Astrocyte (in vitro differentiated cells and primary cell): ENCODE measurements around the gene DIAPH2. TPM values are rescaled to one million over a fixed set of nuclear protein-coding genes. Genes with fewer than 3 reads are reported as not detected.

Experiments
- DNase-seq: peaks from one replicate; pipeline ENCODE4 v3.0.0-alpha.2; 2010; ENCODE audit warnings: low read depth
- FAIRE-seq: peaks from 2 replicates; lab custom pipeline; 2011; peaks lifted over from hg19 to GRCh38; lab: Jason Lieb, UNC
- H2AFZ ChIP-seq: 2 replicates; pipeline ENCODE4 v1.6.0; 2012; ENCODE audit warnings: low read depth, low read length, inconsistent platforms
- H3K27ac ChIP-seq: 2 replicates; pipeline ENCODE4 v1.5.1; 2011; ENCODE audit warnings: low read depth, low read length, inconsistent platforms
- H3K27me3 ChIP-seq: 2 replicates; pipeline ENCODE4 v1.6.0; 2011; ENCODE audit warnings: low read length, inconsistent platforms; ENCODE audit not compliant: insufficient read depth
- H3K36me3 ChIP-seq: 2 replicates; pipeline ENCODE4 v1.5.1; 2011; ENCODE audit warnings: low read length, inconsistent platforms; ENCODE audit not compliant: insufficient read depth
- H3K4me1 ChIP-seq: 2 replicates; pipeline ENCODE4 v1.5.1; 2011; ENCODE audit warnings: low read length, inconsistent platforms; ENCODE audit not compliant: insufficient read depth
- H3K4me2 ChIP-seq: 2 replicates; pipeline ENCODE4 v1.6.0; 2012; ENCODE audit warnings: low read length, inconsistent platforms
- H3K4me3 ChIP-seq: 2 replicates; pipeline ENCODE4 v1.5.1; 2011; ENCODE audit warnings: low read depth, mild to moderate bottlenecking, low read length, inconsistent platforms; ENCODE audit not compliant: insufficient read depth
- H3K79me2 ChIP-seq: 2 replicates; pipeline ENCODE4 v1.6.0; 2012; ENCODE audit warnings: mild to moderate bottlenecking, low read length, inconsistent platforms; ENCODE audit not compliant: insufficient read depth
- H3K9ac ChIP-seq: 2 replicates; pipeline ENCODE4 v1.6.0; 2012; ENCODE audit warnings: mild to moderate bottlenecking, low read length, inconsistent platforms
- H3K9me3 ChIP-seq: 2 replicates; pipeline ENCODE4 v1.5.1; 2012; ENCODE audit warnings: low read depth, mild to moderate bottlenecking, low read length, inconsistent platforms; ENCODE audit not compliant: insufficient read depth
- H4K20me1 ChIP-seq: 2 replicates; pipeline ENCODE4 v1.6.0; 2012; ENCODE audit warnings: low read length, inconsistent platforms; ENCODE audit not compliant: insufficient read depth
- H3K27ac Mint-ChIP-seq: one replicate; pipeline ENCODE4 v1.8.0; 2021; ENCODE audit warnings: mild to moderate bottlenecking, mixed read lengths; ENCODE audit not compliant: unreplicated experiment
- H3K27me3 Mint-ChIP-seq: one replicate; pipeline ENCODE4 v1.8.0; 2021; ENCODE audit warnings: low read depth, mixed read lengths; ENCODE audit not compliant: unreplicated experiment
- H3K36me3 Mint-ChIP-seq: one replicate; pipeline ENCODE4 v1.8.0; 2021; ENCODE audit warnings: low read depth, mixed read lengths; ENCODE audit not compliant: unreplicated experiment
- H3K4me1 Mint-ChIP-seq: one replicate; pipeline ENCODE4 v1.8.0; 2021; ENCODE audit warnings: low read depth, mixed read lengths; ENCODE audit not compliant: unreplicated experiment
- H3K4me3 Mint-ChIP-seq: one replicate; pipeline ENCODE4 v1.8.0; 2021; ENCODE audit warnings: mild to moderate bottlenecking, moderate library complexity, mixed read lengths; ENCODE audit not compliant: unreplicated experiment
- H3K9me3 Mint-ChIP-seq: one replicate; pipeline ENCODE4 v1.8.0; 2021; ENCODE audit warnings: mild to moderate bottlenecking, mixed read lengths; ENCODE audit not compliant: unreplicated experiment
- CTCF ChIP-seq: IDR thresholded peaks from 2 replicates; pipeline ENCODE4 v1.5.1; 2011; ENCODE audit warnings: low read depth, mild to moderate bottlenecking, inconsistent platforms, low read length, moderate library complexity; ENCODE audit not compliant: insufficient read depth
- EZH2 ChIP-seq: IDR thresholded peaks from 2 replicates; pipeline ENCODE4 v1.6.1; 2012; ENCODE audit warnings: mild to moderate bottlenecking, low read length, inconsistent platforms; ENCODE audit not compliant: insufficient read depth
- total RNA-seq: library from RNA; stranded (reverse); gene quantifications from 2 replicates; pipeline ENCODE4 v1.2.1, GENCODE V29; 2021

Gene DIAPH2
- total RNA-seq, 1 donor from 2014 or later, result 9.8 TPM

DNA sequence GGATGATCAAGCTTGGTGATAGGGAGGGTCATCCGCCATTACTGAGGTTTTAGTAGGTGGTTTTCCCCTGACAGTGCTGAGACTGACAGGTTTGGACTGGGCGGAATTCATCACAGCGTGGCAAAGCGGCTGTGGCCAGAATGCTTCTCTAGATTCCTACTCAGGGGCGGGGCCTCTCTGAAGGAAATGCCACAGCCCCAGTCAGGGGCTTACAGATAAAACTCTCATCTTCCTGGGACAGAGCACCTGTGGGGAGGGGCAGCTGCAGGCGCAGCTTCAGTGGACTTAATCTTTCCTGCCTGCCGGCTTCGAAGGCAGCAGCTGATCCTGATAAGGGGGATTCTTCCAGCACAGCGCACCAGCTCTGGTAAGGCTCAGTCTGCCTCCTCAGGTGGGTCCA, 515.8 kb downstream of the DIAPH2 start:
- H3K27me3 Mint-ChIP-seq, result no peaks in the 10 kb centered on the region
- Histone ChIP-seq H3K36me3 (no peaks in the 10 kb centered on the region), H3K4me2 (no peak overlapping the region), H2AFZ (no peak overlapping the region), H3K9ac (no peak overlapping the region), H4K20me1 (no peaks in the 10 kb centered on the region), H3K79me2 (no peaks in the 10 kb centered on the region), H3K4me3 (no peak overlapping the region), H3K27me3 (no peaks in the 10 kb centered on the region), H3K27ac (no peak overlapping the region), H3K4me1 (no peaks in the 10 kb centered on the region), H3K9me3 (no peaks in the 10 kb centered on the region)
- no peak overlapping the region for H3K27ac Mint-ChIP-seq
- no peak overlapping the region for H3K4me3 Mint-ChIP-seq
- TF ChIP-seq CTCF (no peak), EZH2 (no peak)
- DNase-seq (no peak), FAIRE-seq (no peak)
- H3K9me3 Mint-ChIP-seq, result peaks cover 2% of the 10 kb centered on the region
- peaks cover 4% of the 10 kb centered on the region for H3K36me3 Mint-ChIP-seq
- no peaks in the 10 kb centered on the region for H3K4me1 Mint-ChIP-seq

DNA sequence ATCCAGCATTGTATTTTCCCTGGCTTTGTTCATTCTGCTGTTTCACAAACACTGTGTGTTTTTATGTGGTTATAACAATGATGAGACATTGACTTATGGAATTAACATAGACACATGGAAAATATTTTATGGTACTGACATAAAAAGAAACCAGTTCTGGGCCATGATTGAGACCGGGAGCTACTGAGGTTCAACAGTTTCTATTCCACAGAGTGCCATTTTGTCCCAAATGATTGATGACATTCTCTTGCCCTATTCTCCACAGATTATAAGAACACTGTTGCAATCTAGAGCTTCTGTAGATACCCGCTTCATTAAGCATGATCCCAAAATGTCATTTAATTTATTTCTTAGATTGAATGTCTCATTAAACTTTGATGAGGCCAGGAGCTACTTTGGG, 525.9 kb downstream of the DIAPH2 start:
- Histone ChIP-seq H2AFZ (no peak overlapping the region), H3K9ac (no peak overlapping the region), H3K9me3 (no peaks in the 10 kb centered on the region), H3K4me3 (no peak overlapping the region), H3K4me1 (no peaks in the 10 kb centered on the region), H3K27ac (no peak overlapping the region), H3K36me3 (no peaks in the 10 kb centered on the region), H3K27me3 (no peaks in the 10 kb centered on the region), H3K79me2 (no peaks in the 10 kb centered on the region), H4K20me1 (no peaks in the 10 kb centered on the region), H3K4me2 (no peak overlapping the region)
- FAIRE-seq (peak; percentile 76), DNase-seq (no peak)
- H3K36me3 Mint-ChIP-seq, result no peaks in the 10 kb centered on the region
- H3K9me3 Mint-ChIP-seq, result no peaks in the 10 kb centered on the region
- no peaks in the 10 kb centered on the region for H3K27me3 Mint-ChIP-seq
- H3K27ac Mint-ChIP-seq, result no peak overlapping the region
- H3K4me1 Mint-ChIP-seq, result no peaks in the 10 kb centered on the region
- H3K4me3 Mint-ChIP-seq, result no peak overlapping the region
- TF ChIP-seq CTCF (no peak), EZH2 (no peak)

DNA sequence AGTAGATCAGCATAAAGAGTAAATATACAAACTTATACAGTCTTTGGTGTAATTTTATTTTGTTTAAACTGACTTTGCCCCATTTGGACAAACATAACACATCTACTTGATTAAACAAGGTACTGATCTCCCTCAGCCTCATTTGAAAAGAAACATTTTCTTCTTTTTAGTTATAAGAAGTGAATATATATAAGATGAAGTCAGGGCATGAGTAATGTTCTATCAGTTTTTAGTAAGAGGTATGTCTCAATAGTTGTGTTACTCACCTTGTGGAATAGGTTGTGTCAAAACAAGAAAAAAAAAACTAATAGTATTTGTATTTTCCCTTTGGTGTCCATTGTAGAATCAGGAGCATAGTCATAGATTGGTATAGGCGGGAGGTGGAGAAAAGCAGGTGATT, 526.4 kb downstream of the DIAPH2 start:
- no peak for DNase-seq
- no peak overlapping the region for H3K4me2 ChIP-seq
- no peaks in the 10 kb centered on the region for H3K27me3 Mint-ChIP-seq
- H3K36me3 Mint-ChIP-seq, result no peaks in the 10 kb centered on the region
- H3K79me2 ChIP-seq, result no peaks in the 10 kb centered on the region
- H2AFZ ChIP-seq, result no peak overlapping the region
- H3K4me3 Mint-ChIP-seq, result no peak overlapping the region
- H3K4me1 ChIP-seq, result no peaks in the 10 kb centered on the region
- no peaks in the 10 kb centered on the region for H3K27me3 ChIP-seq
- no peak overlapping the region for H3K27ac ChIP-seq
- no peak overlapping the region for H3K4me3 ChIP-seq
- H3K27ac Mint-ChIP-seq, result no peak overlapping the region
- H3K9ac ChIP-seq, result no peak overlapping the region
- H3K4me1 Mint-ChIP-seq, result no peaks in the 10 kb centered on the region
- TF ChIP-seq EZH2, result no peak
- no peak for TF ChIP-seq CTCF
- no peaks in the 10 kb centered on the region for H4K20me1 ChIP-seq
- H3K36me3 ChIP-seq, result no peaks in the 10 kb centered on the region
- no peaks in the 10 kb centered on the region for H3K9me3 Mint-ChIP-seq
- no peak for FAIRE-seq
- H3K9me3 ChIP-seq, result no peaks in the 10 kb centered on the region
